NB4 (cell line): ENCODE results near the gene GPX3.

ENCODE experiments used
- DNase-seq: peaks from one replicate; pipeline ENCODE4 v3.0.0; 2010; ENCODE audit warnings: low read depth
- H3K4me3 ChIP-seq: one replicate; pipeline ENCODE4 v1.5.1; 2011; ENCODE audit warnings: mild to moderate bottlenecking, low read depth, low read length, moderate library complexity
- CTCF ChIP-seq: IDR thresholded peaks from one replicate; pipeline ENCODE4 v1.5.1; 2012; ENCODE audit warnings: low read depth, low read length
- MAX ChIP-seq: IDR thresholded peaks from 2 replicates; pipeline ENCODE4 v1.6.1; 2011; ENCODE audit warnings: low read depth, low read length
- MYC ChIP-seq: IDR thresholded peaks from 2 replicates; pipeline ENCODE4 v1.6.1; 2011; ENCODE audit warnings: low read depth, low read length
- POLR2A ChIP-seq: IDR thresholded peaks from 2 replicates; pipeline ENCODE4 v1.6.1; 2011; ENCODE audit warnings: mild to moderate bottlenecking; ENCODE audit not compliant: insufficient read length; ENCODE audit errors: extremely low read depth

Gene GPX3

GRCh38 chr5:151019331-151019730, 1.1 kb upstream of the GPX3 start:
- H3K4me3 ChIP-seq, result no peak overlapping the region
- TF ChIP-seq POLR2A (no peak), CTCF (no peak), MAX (no peak), MYC (no peak)
- DNase-seq, result no peak

GRCh38 chr5:151021746-151022145, 1.4 kb downstream of the GPX3 start:
- DNase-seq, result no peak

GRCh38 chr5:151022511-151023018, 2.2 kb downstream of the GPX3 start:
- TF ChIP-seq POLR2A, result no peak
- TF ChIP-seq MAX, result no peak
- no peak for TF ChIP-seq MYC
- TF ChIP-seq CTCF, result no peak
- DNase-seq, result no peak
- H3K4me3 ChIP-seq, result no peak overlapping the region

More at GRCh38 chr5:151021746-151022145, 1.4 kb downstream of the GPX3 start:
- H3K4me3 ChIP-seq, result no peak overlapping the region
- TF ChIP-seq MAX (no peak), CTCF (no peak), MYC (no peak), POLR2A (no peak)

- no peak overlapping the region for H3K4me3 ChIP-seq
- no peak for DNase-seq
- no peak for TF ChIP-seq CTCF
Observed at GRCh38 chr5:151023047-151023615, 2.7 kb downstream of the GPX3 start.

GRCh38 chr5:151023651-151024050, 3.3 kb downstream of the GPX3 start:
- H3K4me3 ChIP-seq, result no peak overlapping the region
- TF ChIP-seq MYC, result no peak
- no peak for TF ChIP-seq MAX
- TF ChIP-seq POLR2A, result no peak
- no peak for TF ChIP-seq CTCF
- no peak for DNase-seq
